Calu3 (cell line): Measurements from ENCODE around the gene RPL38. TPM values are rescaled to one million over a fixed set of nuclear protein-coding genes. Genes with fewer than 3 reads are reported as not detected.
A peak's percentile ranks its signal among the peaks of the same experiment; 100 is the strongest.

Source experiments
- Bru-seq: library from RNA; stranded (reverse); fragments of 400-500 nt; gene quantifications from one replicate; lab custom pipeline; 2021; lab: Mats Ljungman, UMichigan
- BruChase-seq, 2 experiments: library from RNA; stranded (reverse); fragments of 400-500 nt; gene quantifications; one replicate each; lab custom pipeline; 2021; lab: Mats Ljungman, UMichigan
- BruUV-seq: library from RNA; stranded (reverse); fragments of 400-500 nt; replicated peaks from 2 replicates; lab custom pipeline; 2021; lab: Mats Ljungman, UMichigan
- CTCF ChIA-PET: fragments of 300-600 bp; sonication (Branson Sonifier 250); formaldehyde crosslinking; loops from one replicate; lab custom pipeline; 2022; ENCODE audit warnings: antibody characterized with exemption; lab: Charles Lee
- DNase-seq: peaks from one replicate; pipeline ENCODE4 v3.0.0; 2022
- H3K27ac Mint-ChIP-seq: one replicate; pipeline ENCODE4 v1.8.0; 2022; ENCODE audit warnings: mixed read lengths; ENCODE audit not compliant: unreplicated experiment
- H3K27me3 Mint-ChIP-seq: one replicate; pipeline ENCODE4 v1.8.0; 2022; ENCODE audit warnings: mixed read lengths; ENCODE audit not compliant: unreplicated experiment
- H3K36me3 Mint-ChIP-seq: one replicate; pipeline ENCODE4 v1.8.0; 2022; ENCODE audit warnings: mild to moderate bottlenecking, moderate library complexity, mixed read lengths; ENCODE audit not compliant: insufficient read depth, unreplicated experiment
- H3K4me1 Mint-ChIP-seq: one replicate; pipeline ENCODE4 v1.8.0; 2022; ENCODE audit warnings: mild to moderate bottlenecking, low read depth, mixed read lengths; ENCODE audit not compliant: unreplicated experiment
- H3K4me3 Mint-ChIP-seq: one replicate; pipeline ENCODE4 v1.8.0; 2022; ENCODE audit warnings: mild to moderate bottlenecking, low read depth, moderate library complexity, mixed read lengths; ENCODE audit not compliant: unreplicated experiment
- H3K9me3 Mint-ChIP-seq: one replicate; pipeline ENCODE4 v1.8.0; 2022; ENCODE audit warnings: low read depth, mixed read lengths; ENCODE audit not compliant: unreplicated experiment
- CTCF ChIP-seq: fragments of 200-600 bp; IDR thresholded peaks from one replicate; pipeline ENCODE4 v1.8.0; 2022; ENCODE audit warnings: antibody characterized with exemption; ENCODE audit not compliant: unreplicated experiment
- intact Hi-C: fragments of 100-400 bp; cut with micrococcal nuclease; formaldehyde crosslinking; loops from one replicate; pipeline ENCODE4 v1.10.0; 2022; ENCODE audit not compliant: unreplicated experiment
- long read RNA-seq: library from polyadenylated mRNA; stranded (forward); transcript quantifications from one replicate; pipeline ENCODE4 v2.0.0, GENCODE V29; 2022
- total RNA-seq: library from RNA; stranded (reverse); gene quantifications from 2 replicates; pipeline ENCODE4 v1.2.3, GENCODE V29; 2022

The RPL38 gene
- total RNA-seq, result 708 and 725 TPM in 2 replicates
- Bru-seq, nascent RNA, result percentile 95 among the genes with signal in this experiment
- percentile 88 among the genes with signal in this experiment for BruChase-seq, experiment 1, labeled RNA remaining after a 6-hour chase
- BruChase-seq, experiment 2, labeled RNA remaining after a 2-hour chase, result percentile 82 among the genes with signal in this experiment
- long read RNA-seq, transcript RPL38-202 (5 exons, 431 nt), result minor isoform, 157 of 959 reads
- long read RNA-seq, transcript RPL38-206 (4 exons, 532 nt), result minor isoform, 40 of 959 reads
- long read RNA-seq, transcript RPL38-201 (5 exons, 1,170 nt), result major isoform, 748 of 959 reads
- long read RNA-seq, partial matches to known transcripts, result 4 of 959 reads
- long read RNA-seq, other reads (novel, unspliced or antisense), result 9 of 959 reads

GRCh38 chr17:74203439-74204240, at the start of gene RPL38:
RPL38 (plus strand) TSS chr17:74203678; CDS start chr17:74203956, 278 bp downstream.
- Mint-ChIP-seq H3K36me3 (peaks cover 50% of the 10 kb centered on the region), H3K27ac (peak within 1 kb of the TSS; percentile 100), H3K27me3 (peaks cover 50% of the 10 kb centered on the region), H3K4me3 (peak within 1 kb of the TSS; percentile 96), H3K9me3 (no peaks in the 10 kb centered on the region), H3K4me1 (peaks cover 26% of the 10 kb centered on the region)
- BruUV-seq, result TSS peak; percentile 56
- DNase-seq, result peak; percentile 96
- TF ChIP-seq CTCF, result peak; percentile 94
- CTCF ChIA-PET, result interaction anchor here (1.0 kb wide), 1 partner anchor 11 kb away, joined by 3 read pairs; no protein-coding TSS in a partner anchor
- intact Hi-C loops, result no loop called here

GRCh38 chr17:74153821-74154430, 49.6 kb upstream of the RPL38 start:
- Mint-ChIP-seq H3K4me3 (no peak overlapping the region), H3K36me3 (peaks cover 6% of the 10 kb centered on the region), H3K27me3 (peaks cover 41% of the 10 kb centered on the region), H3K4me1 (peaks cover 20% of the 10 kb centered on the region), H3K27ac (no peak overlapping the region), H3K9me3 (no peaks in the 10 kb centered on the region)
- BruUV-seq, result no TSS peak
- no peak for DNase-seq
- no peak for TF ChIP-seq CTCF
- CTCF ChIA-PET, result interaction anchor here (0.6 to 0.7 kb wide), 2 partner anchors 20 to 40 kb away, joined by 3 to 4 read pairs; no protein-coding TSS in a partner anchor
- intact Hi-C loops, result no loop called here

- no peak overlapping the region for H3K27ac Mint-ChIP-seq
- H3K4me3 Mint-ChIP-seq, result no peak overlapping the region
- no peaks in the 10 kb centered on the region for H3K9me3 Mint-ChIP-seq
- no TSS peak for BruUV-seq
- peaks cover 6% of the 10 kb centered on the region for H3K36me3 Mint-ChIP-seq
- intact Hi-C loops, result no loop called here
- peaks cover 5% of the 10 kb centered on the region for H3K4me1 Mint-ChIP-seq
- TF ChIP-seq CTCF, result no peak
- H3K27me3 Mint-ChIP-seq, result peaks cover 70% of the 10 kb centered on the region
- DNase-seq, result no peak
- CTCF ChIA-PET, result no interaction called here
These were observed 46.6 kb upstream of the RPL38 start for GRCh38 chr17:74156878-74157277.

- no peak overlapping the region for H3K27ac Mint-ChIP-seq
- peaks cover 3% of the 10 kb centered on the region for H3K4me1 Mint-ChIP-seq
- no peaks in the 10 kb centered on the region for H3K9me3 Mint-ChIP-seq
- peaks cover 71% of the 10 kb centered on the region for H3K27me3 Mint-ChIP-seq
- no TSS peak for BruUV-seq
- no peak overlapping the region for H3K4me3 Mint-ChIP-seq
- TF ChIP-seq CTCF, result no peak
- CTCF ChIA-PET, result no interaction called here
- intact Hi-C loops, result no loop called here
- peaks cover 6% of the 10 kb centered on the region for H3K36me3 Mint-ChIP-seq
- no peak for DNase-seq
These were observed 46.1 kb upstream of the RPL38 start for GRCh38 chr17:74157366-74157765.
